Measurements from ENCODE around the gene TAPT1. TPM values are rescaled to one million over a fixed set of nuclear protein-coding genes. Genes with fewer than 3 reads are reported as not detected.
"Not testable (repeated sequence)": the region's sequence is repeated elsewhere in the genome, so short reads cannot be mapped to it uniquely, and the experiment has no call there.

The TAPT1 gene
- total RNA-seq (10 to 100 TPM; 33.3 to 53.7 (median 45.2) TPM), polyA plus RNA-seq (10 to 100 TPM; 10.7 to 19.2 (median 12.6) TPM)
- long read RNA-seq, donor 1, full-length matches to known transcripts: 1 of 1 reads
- long read RNA-seq, donor 1, partial matches to known transcripts: 0 of 1 reads
- long read RNA-seq, donor 1, other reads (novel, unspliced or antisense): 0 of 1 reads
- long read RNA-seq, donor 2, full-length matches to known transcripts: 1 of 1 reads
- long read RNA-seq, donor 2, partial matches to known transcripts: 0 of 1 reads
- long read RNA-seq, donor 2, other reads (novel, unspliced or antisense): 0 of 1 reads

GRCh38 chr4:16225863-16226815, at the start of gene TAPT1:
TAPT1 (minus strand) TSS chr4:16226471; CDS start chr4:16226457, 14 bp downstream.
- peak within 1 kb of the TSS; percentile 64 to 95 (median 78) for H3K4me3 ChIP-seq
- H3K27ac ChIP-seq: peak within 1 kb of the TSS; percentile 79 to 99 (median 96)
- peak; percentile 97 for DNase-seq
- TF ChIP-seq CTCF (IDR thresholded peaks at IDR 0.05 in 8 of 11, conservative IDR thresholded peaks at IDR 0.05 in 3 of 11): no peak
- peak in 1 of 3 donors; percentile 51 for TF ChIP-seq POLR2A (IDR thresholded peaks at IDR 0.05)
- peak; percentile 76 to 83 (median 81) for TF ChIP-seq POLR2AphosphoS5 (IDR thresholded peaks at IDR 0.05)
- H3K4me1 ChIP-seq: peaks cover 29 to 85% (median 69%) of the 10 kb centered on the region in 6 donors
- H3K36me3 ChIP-seq: no peaks in the 10 kb centered on the region
- WGBS, 5 donors: 0 to 1% (median 0%) methylated on average over 104 to 143 of the region's 143 CpGs
- no peaks in the 10 kb centered on the region for H3K9me3 ChIP-seq
- intact Hi-C loops (cut with DNase I; ENCODE audit: low total_unique reads): no loop called here
- no peaks in the 10 kb centered on the region for H3K27me3 ChIP-seq (replicated peaks in 1 of 7)

- WGBS, 5 donors: 22 to 39% (median 32%) methylated on average over 4 of the region's 4 CpGs
- intact Hi-C loops (cut with DNase I; ENCODE audit: low total_unique reads): no loop called here
- peaks cover 0 to 8% (median 2%) of the 10 kb centered on the region in 8 donors for H3K9me3 ChIP-seq
These were observed 45.1 kb upstream of the TAPT1 start for GRCh38 chr4:16271411-16271810.

GRCh38 chr4:16270454-16271328, 44.4 kb upstream of the TAPT1 start:
- Histone ChIP-seq H3K4me3 (no peak overlapping the region), H3K36me3 (no peaks in the 10 kb centered on the region), H3K9me3 (peaks cover 0 to under 1% (median 0%) of the 10 kb centered on the region in 8 donors), H3K4me1 (peaks cover 0 to 27% (median 7%) of the 10 kb centered on the region in 6 donors), H3K27ac (peak overlapping the region in 3 of 8 donors; percentile 2 to 49 (median 12)), H3K27me3 (replicated peaks in 1 of 7) (no peaks in the 10 kb centered on the region)
- peak in 2 of 11 experiments; percentile 5 to 9 for TF ChIP-seq CTCF (IDR thresholded peaks at IDR 0.05 in 8 of 11, conservative IDR thresholded peaks at IDR 0.05 in 3 of 11)
- no peak for TF ChIP-seq POLR2AphosphoS5 (IDR thresholded peaks at IDR 0.05)
- WGBS, 5 donors: 64 to 78% (median 70%) methylated on average over 6 of the region's 6 CpGs
- DNase-seq: no peak
- intact Hi-C loops (cut with DNase I; ENCODE audit: low total_unique reads): no loop called here

More at GRCh38 chr4:16271411-16271810, 45.1 kb upstream of the TAPT1 start:
- H3K4me3 ChIP-seq: no peak overlapping the region
- H3K36me3 ChIP-seq: no peaks in the 10 kb centered on the region
- DNase-seq: no peak
- H3K4me1 ChIP-seq: peaks cover 0 to 20% (median 7%) of the 10 kb centered on the region in 6 donors
- no peaks in the 10 kb centered on the region for H3K27me3 ChIP-seq (replicated peaks in 1 of 7)
- no peak for TF ChIP-seq CTCF (IDR thresholded peaks at IDR 0.05 in 8 of 11, conservative IDR thresholded peaks at IDR 0.05 in 3 of 11)
- no peak for TF ChIP-seq POLR2AphosphoS5 (IDR thresholded peaks at IDR 0.05)
- TF ChIP-seq POLR2A (IDR thresholded peaks at IDR 0.05): no peak
- peak overlapping the region in 1 of 8 donors; percentile 49 for H3K27ac ChIP-seq

GRCh38 chr4:16269742-16270453, 43.6 kb upstream of the TAPT1 start:
- peak overlapping the region in 3 of 8 donors; percentile 2 to 49 (median 12) for H3K27ac ChIP-seq
- intact Hi-C loops (cut with DNase I; ENCODE audit: low total_unique reads): loop anchor here (10.0 kb wide), 1 partner anchor 75 kb away; no protein-coding TSS in a partner anchor

More at GRCh38 chr4:16269742-16270453, 43.6 kb upstream of the TAPT1 start:
- H3K27me3 ChIP-seq (replicated peaks in 1 of 7); H3K36me3 ChIP-seq; DNase-seq; H3K4me3 ChIP-seq; H3K9me3 ChIP-seq: not testable (repeated sequence)
- 38 to 47% (median 43%) methylated on average over 4 of the region's 4 CpGs for WGBS, 5 donors
- peaks cover 0 to 32% (median 10%) of the 10 kb centered on the region in 6 donors for H3K4me1 ChIP-seq
